Retinal pigment epithelial cell (primary cell): ENCODE data around the gene USP9X.
"Not testable (repeated sequence)": the region's sequence is repeated elsewhere in the genome, so short reads cannot be mapped to it uniquely, and the experiment has no call there.

Source experiments
- DNase-seq: peaks from one replicate; pipeline ENCODE4 v3.0.0-alpha.2; 2010; ENCODE audit warnings: low read depth
- H3K4me3 ChIP-seq: 2 replicates; pipeline ENCODE4 v1.5.1; 2011; ENCODE audit warnings: mild to moderate bottlenecking, low read length, control low read depth, moderate library complexity
- TF ChIP-seq, protein P1 (sequence below): conservative IDR thresholded peaks from 2 replicates; pipeline ENCODE4 v1.5.1; 2011; ENCODE audit warnings: low read depth, low read length, control low read depth, inconsistent platforms

USP9X gene

DNA sequence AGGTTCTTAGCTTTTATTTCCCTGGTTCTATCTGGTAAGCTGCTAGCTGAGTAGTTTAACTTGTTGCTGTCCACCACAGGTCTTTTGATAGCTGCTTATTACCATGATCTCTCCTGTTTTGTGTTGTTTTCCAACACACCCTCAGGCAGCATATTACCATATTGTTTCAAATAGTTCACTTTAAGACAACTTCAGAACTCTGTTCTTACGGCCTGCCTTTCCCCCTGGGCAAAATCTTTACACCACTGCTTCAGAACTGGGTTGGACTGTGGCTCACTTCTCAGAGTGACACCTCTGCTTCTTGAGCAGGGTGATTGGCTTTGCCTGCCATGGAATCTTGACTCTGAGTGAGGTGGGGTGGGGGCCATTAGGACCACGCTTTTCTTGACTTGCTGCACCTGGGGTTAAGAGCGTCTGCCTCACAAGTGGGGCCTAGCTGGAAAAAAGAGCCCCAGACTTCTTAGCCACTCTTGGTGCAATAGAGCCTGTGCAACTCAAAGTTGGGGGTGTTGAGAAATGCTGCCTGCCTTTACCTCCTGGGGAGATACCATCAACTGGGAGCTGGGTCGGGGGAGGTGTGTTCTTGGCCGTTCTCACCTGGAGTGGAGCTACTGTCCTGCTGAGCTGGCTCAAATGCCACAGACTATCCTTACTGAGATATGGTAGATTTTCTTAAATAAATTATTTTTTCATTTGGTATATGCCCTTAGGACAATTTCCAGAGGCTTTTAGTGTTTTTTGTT is 23.4 kb downstream of the USP9X start:
- no peak for DNase-seq
- H3K4me3 ChIP-seq: no peak overlapping the region
- TF ChIP-seq, protein P1, sequence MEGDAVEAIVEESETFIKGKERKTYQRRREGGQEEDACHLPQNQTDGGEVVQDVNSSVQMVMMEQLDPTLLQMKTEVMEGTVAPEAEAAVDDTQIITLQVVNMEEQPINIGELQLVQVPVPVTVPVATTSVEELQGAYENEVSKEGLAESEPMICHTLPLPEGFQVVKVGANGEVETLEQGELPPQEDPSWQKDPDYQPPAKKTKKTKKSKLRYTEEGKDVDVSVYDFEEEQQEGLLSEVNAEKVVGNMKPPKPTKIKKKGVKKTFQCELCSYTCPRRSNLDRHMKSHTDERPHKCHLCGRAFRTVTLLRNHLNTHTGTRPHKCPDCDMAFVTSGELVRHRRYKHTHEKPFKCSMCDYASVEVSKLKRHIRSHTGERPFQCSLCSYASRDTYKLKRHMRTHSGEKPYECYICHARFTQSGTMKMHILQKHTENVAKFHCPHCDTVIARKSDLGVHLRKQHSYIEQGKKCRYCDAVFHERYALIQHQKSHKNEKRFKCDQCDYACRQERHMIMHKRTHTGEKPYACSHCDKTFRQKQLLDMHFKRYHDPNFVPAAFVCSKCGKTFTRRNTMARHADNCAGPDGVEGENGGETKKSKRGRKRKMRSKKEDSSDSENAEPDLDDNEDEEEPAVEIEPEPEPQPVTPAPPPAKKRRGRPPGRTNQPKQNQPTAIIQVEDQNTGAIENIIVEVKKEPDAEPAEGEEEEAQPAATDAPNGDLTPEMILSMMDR: no peak

DNA sequence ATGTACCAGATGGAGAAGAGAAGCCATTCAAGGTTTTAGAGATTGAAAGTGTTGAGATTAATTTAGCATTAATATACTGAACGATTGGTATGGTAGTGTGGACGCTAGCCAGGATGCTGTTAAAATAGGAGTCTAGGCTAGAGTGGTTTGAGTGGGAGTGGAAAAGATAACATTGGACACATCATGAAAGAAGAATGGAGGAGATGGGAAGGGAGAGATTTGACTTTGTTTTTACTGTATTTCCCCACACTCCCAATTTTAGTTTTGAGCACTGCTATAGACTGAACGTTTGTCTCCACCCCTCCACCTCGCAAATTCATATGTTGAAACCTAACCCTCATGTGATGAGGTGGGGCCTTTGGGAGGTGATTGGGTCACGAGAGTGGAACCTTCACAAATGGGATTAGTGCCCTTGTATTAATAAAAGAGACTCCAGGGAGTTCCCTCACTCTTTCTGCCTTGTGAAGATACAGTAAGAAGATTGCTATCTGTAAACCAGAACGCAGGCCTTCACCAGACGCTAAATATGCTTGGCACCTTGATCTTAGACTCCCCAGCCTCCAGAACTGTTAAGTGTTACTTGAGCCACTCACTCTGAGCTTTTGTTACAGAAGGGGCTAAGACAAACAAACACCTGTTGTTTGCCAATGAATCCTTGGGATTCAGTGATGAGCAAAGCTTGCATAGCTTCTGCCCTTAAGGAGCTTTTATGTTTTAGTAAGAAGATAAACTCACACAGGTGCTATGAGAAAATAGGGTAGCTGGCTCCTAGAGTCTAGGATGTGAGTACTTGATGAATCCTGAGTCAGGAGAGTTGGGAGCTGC is 25.8 kb downstream of the USP9X start:
- TF ChIP-seq, protein P1: no peak
- no peak for DNase-seq
- no peak overlapping the region for H3K4me3 ChIP-seq

DNA sequence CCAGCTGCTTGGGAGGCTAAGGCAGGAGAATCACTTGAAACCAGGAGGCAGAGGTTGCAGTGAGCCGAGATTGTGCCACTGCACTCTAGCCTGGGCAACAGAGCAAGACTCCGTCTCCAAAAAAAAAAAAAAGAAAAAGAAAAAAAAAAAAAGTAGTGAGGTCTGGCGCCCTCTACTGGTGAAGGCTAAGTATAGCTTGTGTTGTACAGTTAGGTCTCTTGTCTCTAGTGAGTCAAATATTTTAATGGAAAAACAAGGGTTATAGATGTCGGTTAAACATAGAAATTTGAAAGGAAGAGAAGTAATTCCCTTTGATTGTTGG is 29.8 kb downstream of the USP9X start:
- TF ChIP-seq, protein P1: peak; percentile 75
- not testable (repeated sequence) for H3K4me3 ChIP-seq, DNase-seq

DNA sequence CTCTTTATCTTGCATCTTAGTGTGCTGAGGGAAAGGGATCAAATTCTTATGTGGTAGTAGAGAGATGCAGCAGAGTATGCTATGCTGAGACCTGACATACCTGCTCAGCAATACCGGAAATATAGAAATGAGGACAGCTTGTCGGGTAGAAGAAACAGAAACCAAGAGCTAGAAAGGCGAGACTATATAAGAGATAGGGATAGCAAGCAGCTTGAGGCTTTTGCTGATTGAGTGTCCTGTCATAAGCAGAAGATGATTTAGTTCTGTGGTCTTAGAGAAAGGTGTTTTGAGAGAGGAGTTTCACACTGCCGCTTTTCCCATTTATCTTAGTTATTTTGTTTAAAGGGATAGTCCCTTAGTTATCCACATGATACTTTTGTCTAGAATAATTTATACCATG is 31.7 kb downstream of the USP9X start:
- no peak overlapping the region for H3K4me3 ChIP-seq
- DNase-seq: no peak
- TF ChIP-seq, protein P1: no peak

DNA sequence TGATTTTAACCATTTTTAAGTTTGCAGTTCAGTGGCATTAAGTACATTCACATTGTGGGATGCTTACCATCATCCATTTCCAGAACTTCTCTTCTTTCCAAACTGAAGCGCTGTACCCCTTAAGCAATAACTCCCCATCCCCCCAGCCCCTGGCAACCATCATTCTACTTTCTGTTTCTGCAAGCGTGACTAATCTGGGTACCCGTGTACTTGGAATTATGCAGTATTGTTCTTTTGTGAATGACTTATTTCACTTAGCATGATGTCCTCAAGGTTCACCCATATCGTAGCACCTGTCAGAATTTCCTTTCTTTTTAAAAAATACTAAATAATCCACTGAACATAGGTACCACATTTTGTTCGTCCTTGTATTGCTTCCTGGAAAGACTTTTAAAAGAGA is 32.9 kb downstream of the USP9X start:
- DNase-seq: no peak
- no peak overlapping the region for H3K4me3 ChIP-seq
- TF ChIP-seq, protein P1: no peak

DNA sequence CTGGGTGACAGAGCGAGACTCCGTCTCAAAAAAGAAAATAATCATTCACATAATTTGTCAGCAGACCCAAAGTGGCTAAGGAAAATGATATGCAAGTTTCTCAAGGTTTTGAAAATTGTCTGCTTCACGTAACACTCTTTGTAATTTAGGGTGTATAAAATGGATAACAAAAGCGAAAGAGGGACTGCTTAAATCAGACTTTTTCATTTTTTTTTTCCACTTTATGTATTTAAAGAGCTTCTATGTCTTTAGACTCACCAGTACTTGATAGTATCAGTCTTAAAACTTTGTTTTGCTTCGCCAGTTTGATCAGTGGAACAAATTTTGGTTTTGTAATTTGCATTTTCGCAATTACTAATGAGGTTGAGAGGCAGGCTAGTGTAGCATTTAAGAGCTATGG is 34.6 kb downstream of the USP9X start:
- no peak for DNase-seq
- no peak overlapping the region for H3K4me3 ChIP-seq
- TF ChIP-seq, protein P1: no peak

DNA sequence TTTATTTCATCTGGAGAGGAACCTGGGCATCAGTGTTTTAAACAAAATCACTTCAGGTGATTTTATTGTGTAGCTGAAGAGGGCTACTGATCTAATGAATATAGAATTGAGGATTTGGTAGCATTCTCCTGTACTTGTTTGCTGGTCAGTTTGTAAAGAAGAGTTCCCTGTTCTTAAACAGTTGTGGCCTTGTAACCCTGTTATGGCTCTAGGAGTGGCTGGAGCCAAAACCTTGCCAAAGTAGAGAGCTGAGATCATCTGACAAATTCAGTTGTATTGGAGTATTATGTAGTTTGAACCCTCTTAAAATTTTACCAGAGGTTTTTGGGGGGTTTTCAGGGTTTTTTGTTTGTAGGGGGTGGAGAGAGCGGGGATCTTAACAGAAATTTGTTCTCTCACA is 36.5 kb downstream of the USP9X start:
- H3K4me3 ChIP-seq: no peak overlapping the region
- TF ChIP-seq, protein P1: no peak
- no peak for DNase-seq
